ENCODE data around the gene GRID1.

Gene GRID1

DNA sequence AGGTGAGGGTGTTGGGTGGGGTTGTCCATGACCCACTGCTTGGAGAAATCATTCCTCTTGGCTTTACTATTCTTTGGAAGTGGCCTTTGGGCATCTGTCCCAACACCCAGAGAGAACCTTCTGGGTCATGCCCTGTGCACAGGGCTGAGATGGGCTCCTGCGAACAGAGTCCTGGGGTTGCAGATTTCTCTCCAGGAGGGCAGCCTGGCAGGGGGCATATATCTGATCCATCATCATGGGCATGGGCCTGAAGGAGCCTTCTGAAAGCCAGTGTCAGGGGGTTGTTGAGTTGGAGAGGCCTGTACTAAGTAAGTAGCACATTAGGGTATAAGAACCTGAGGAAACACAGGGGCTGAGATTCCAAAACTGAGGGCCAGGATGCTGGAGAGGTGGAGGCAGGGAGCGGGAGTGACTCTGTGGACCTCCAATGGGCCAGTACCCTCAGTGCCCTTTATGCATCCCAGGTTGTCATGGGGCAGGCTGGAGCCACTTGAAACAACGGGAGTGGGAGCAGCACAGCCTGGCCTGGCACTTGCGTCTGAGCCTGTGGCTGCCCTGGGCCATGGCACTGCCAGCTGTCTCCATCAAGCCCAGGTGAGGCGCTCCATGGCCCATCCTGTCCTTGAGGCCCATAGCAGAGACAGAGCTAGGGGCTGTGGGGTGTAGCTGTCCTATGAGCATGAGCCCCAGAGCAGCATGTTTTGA is 203.7 kb downstream of the GRID1 start:
- no peak for DNase-seq

DNA sequence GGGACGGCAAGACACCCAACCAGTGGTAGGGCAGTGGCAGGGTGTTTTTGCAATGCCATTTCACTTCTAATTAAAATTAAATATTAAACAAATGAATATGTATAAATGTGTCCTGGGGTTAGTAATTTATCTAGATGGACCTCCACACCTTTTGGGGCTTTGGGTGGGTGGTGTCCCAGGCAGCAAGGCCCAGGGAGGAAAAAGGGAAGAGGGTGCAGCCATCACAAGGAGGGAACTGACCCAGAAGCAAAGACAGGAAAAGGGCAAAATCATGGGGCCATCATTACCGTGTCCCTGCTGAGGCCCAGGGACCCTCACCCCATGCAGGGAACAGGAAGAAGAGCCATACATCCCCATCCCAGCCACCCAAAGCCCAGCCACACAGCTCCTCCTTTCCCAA is 204.6 kb downstream of the GRID1 start:
- DNase-seq, result no peak

DNA sequence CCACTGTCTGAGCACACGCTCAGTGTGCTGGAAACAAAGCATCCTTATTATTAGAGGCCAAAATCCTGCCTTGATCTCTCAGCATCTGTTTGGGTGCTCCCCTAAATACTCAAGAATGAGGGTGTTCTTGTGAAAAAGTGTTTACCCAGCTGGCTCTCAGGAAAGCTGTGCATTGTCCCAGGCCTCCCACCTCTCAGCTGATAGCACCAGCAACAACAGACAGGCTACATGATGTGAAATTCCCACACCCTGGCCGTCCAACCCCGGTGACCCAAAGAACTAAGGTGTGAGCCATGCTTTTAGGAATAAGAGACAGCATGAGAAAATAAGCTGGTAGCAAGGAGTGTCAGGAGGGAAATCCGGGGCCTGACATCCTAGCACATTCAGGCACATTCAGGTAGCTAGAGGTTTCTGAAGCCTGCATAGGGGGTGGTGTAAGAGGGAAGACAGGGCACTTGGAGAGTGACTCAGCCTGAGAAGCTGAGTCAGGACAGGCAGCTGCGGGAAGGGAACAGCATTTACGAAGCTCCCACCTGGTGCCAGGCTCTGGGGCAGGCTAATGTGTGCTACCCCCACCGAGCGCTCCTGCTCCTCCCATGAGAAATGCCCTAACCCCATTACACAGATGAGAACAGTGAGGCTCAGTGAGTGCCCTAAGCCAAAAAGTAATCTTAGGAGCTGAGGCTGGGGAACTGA is 205.6 kb downstream of the GRID1 start:
- DNase-seq, result no peak

DNA sequence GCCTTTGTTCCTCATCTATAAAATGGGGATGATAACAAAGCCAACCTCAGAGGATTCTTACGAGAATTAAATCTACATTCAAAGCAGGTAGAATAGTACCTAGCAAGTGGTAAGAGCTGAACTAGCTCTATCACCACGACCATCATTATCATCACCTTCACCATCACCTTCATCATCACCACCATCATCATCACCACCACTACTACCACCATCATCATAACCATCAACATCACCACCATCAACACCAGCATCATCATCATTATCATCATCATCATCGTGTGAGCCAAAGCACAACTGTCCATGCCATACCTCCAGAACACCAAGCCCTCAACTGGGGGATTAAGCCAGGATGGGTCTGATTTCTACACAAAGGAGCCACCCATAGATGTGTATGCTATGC is 206.8 kb downstream of the GRID1 start:
- DNase-seq, result no peak

DNA sequence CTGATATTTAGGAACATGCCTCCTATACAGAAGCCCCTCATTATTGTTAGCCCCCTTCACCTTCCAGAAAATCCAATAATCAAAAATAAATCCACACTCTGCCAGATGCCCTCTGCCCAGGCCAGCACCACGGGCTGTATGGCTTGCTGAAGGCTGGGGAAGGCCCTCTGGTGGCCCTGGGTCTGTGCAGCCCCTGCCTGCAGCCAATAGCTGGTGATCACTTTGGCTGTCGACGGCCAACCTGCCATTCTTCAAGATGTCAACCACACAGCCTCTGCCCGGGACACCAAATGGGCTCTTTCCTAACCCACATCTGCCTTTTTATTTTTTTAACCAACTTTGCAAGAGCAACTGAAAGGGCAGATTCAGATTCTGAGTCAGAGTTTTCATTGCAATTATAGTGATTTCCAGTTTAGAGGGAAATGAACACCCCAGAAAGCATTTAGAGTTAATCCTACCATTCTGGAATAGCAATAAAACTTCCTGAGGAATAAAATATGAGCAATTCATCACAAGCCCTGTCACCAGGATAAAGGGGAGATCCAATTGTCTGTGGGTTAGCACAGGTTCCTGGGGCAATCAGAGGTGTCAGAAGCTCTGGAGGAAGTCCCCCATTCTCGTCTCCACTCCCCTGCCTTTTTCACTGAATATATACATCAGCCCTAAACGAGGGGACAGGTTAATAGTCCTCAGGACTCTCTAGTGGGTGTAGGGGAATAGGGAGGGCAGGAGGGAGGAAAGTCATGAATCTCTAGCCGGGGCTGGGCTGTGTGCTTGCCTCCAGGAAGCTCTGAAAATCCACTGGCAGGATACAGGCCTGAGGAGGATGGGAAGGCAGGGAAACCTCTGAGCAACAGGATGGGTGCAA is 211.3 kb downstream of the GRID1 start:
- DNase-seq, result no peak

DNA sequence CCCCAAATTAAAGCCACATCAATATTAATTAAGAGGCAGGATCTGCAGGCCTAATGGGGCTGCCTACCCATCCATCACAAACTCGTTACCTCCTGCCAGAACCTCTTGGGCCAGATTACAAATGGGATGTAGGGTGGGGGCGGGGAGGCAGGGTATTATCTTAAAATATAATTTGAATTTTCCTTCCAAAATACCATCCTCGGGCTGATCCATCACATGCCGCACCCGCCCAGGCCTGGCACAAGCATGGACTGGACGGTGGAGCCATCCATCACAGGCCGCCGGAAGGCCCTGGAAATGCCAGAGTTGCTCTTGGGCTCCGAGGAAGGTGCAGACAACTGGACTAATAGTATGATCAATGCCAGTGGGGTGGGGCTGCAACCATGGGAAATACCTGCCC is 212.8 kb downstream of the GRID1 start:
- DNase-seq, result no peak

DNA sequence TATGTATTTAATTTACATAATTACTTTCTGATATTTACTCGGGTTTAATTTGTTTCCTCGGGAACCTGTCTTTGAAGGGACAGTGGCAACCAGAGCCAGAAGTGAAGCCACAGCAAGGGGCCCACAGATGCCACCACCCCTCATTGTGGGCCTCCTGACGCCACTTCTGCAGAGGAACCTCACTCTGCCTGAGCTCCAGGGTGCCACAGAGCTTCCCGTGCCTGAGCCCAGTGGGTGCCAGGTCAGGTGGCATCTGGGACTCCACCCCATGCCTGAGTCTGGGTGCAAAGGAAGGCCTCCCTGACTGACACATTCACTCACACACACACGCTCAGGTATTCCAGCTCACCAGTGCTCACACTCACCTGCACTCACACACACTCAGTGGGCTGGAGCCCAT is 213.7 kb downstream of the GRID1 start:
- no peak for DNase-seq

DNA sequence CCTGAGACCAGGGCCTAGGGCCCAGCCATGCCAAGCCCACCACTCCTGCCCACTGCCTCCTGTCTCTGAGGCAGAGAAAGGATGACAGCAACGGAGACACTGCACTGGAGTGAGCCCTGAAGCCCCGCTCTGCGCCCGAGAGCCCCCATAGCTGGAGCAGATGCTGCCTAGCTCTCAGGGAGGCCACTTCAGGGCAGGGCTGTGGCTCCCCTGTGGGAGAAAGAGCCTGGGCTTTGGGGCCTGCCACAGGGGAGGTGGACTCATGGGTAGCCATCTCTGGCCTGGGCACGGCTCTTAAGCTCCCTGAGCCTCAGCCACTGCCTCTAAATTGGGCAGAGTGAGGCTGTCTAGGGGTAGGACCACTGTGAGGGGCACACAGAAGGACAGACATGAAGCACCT is 214.2 kb downstream of the GRID1 start:
- DNase-seq, result no peak

DNA sequence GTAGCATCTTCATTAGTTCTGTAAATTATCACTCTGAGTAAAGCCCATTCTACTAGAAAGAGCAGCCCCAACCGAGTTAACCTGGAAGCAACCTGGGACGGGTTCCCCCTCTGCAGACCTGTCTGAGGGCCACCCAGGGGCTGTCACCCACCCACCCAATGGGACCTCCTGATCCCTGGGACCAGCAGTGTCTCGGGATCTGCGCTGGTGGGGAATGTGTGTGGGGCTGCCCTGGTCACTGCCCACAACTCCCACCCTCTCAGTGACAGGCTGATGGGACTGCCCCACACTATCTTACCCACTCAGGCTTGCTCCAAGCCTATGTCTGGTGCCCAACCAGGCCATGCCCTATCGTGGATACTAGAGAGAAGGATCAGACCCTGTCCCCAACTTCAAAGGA is 215.0 kb downstream of the GRID1 start:
- no peak for DNase-seq

DNA sequence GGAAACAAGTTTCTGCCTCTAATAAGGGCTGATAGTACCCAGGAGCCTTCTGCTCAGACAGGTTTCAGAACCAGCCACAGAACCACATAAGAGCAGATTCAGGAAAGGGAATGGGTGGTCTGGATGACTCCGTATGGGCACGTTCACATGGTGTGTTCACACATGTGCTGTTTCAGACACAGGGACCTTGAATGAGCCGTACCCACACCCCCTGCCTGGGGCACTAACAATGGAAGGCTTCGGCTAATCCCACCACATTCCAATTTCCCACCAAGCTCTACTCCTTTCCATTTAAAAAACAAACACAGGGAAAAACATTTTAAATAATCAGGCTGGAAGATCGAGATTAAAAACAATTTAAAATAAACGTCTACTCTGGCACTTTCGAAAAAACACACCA is 217.3 kb downstream of the GRID1 start:
- DNase-seq, result no peak

DNA sequence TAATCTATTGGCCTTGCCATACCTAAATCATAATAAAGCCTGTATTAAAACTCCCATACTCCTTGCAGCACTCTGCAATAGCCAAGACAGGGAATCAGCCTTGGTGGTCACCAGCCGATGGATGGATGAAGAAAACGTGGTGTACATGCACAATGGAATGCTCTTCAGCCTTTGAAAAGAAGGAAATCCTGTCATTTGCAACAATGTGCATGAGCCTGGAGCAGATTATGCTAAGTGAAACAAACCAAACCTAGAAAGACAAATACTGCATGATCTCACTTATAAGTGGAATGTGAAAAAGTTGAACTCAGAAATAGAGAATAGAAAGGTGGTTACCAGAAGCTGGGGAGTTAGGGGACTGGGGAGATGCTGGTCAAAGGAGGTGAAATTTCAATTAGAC is 218.5 kb downstream of the GRID1 start:
- DNase-seq, result no peak

DNA sequence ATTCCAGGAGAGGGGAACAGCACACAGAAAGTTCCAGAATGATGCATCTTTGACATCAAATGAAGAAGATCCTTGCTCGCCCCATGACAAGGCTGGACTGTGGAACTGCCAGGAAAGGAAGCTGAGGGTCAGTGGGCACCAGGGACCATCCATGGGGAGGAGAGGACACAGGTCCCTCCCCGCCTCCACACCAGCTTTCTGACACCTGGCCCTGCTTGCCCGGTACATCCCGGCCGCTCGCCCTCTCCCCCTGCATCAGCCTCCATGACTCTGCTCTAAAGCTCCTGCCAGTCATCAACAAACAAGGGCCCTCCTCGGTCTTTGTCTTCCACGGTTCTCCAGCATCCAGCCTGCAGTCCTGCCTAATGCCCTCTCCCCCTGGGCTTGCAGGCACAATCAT is 222.3 kb downstream of the GRID1 start:
- no peak for DNase-seq

DNA sequence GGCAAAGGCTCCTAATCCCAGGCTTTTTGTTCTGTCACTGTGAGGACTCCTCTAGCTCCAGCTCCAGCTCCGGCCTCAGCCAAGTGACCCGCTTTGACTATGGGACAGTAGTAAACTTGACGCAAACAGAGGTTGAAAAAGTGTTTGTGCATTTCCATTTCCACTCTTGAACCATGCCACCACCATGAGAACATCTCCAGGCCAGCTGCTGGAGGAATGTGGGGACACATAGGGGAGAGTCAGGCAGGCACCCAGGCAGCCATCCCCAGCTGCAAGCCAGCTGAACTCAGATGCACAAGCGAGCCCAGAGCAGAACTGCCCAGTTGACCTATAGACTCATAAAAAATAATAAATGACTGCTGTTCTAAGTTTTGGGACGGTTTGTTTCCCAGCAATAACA is 224.7 kb downstream of the GRID1 start:
- no peak for DNase-seq

DNA sequence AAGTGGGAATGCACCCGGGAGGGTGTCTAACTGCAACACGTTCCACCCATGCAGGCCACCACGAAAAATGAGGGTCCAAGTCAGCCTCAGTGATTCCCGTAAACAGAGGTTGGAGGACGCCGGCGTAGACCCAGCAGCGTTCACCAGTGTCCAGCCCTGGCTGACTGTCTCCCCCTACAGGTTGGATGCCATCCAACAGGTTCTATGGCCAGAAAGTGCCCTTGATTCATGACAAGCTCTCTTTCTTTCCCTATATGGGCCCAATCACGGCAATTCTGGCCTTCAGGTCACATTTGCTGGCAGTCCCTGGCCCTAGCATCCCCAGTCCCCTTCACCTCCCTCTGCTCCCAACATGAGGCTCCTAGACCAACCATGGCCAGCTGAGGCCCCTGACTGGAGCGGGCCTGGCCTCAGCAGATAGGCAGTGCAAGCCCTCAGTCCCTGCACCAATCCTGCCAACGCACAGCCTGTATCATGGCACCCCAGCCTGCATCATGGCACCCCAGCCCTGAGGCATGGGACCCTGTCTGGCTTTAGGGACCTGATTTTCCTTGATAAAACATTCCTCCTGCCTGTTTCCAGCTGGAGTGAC is 227.4 kb downstream of the GRID1 start:
- no peak for DNase-seq

DNA sequence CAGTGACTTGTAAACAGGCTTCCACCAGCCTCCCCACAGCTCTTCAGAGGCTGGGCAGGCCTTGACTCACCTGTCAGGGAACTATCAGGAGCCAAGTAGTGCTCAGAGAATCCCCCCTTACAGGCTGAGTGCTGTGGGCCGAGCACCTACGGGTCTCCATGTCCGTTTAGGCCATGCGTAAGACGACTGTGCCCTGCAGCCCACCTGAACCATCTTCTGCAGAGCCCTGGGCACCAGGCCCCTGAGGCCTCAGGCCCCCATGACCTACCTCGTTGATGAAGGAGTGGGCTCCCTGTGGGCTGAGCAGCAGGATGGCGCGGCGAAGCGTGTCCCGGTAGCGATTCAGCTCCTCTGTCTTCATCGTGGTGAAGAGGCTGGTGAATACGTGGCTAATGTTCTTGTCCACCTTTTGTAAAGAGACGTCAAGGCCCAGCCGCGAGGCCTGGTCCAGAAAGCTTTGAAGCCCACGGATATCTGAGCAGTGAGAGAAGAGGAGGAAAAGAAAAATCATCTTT is 228.0 kb downstream of the GRID1 start:
- no peak for DNase-seq

DNA sequence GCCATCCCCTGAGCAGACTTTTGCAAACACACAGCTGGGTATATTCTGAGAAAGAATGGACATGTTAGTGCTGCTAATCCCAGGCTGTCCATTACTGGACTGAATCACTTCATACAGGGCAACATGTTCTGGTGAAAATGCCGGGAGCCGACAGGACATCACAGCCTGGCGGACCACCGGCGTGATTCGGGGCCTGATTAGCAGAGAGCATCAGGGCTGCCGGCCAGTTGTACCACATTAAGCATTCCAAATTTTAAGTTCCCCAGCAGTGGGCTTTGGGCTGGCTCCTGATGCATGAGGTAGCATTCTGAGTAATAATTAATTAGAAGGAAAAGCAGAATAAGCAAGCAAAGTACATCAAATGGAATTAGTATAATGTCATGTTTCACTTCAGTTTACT is 229.0 kb downstream of the GRID1 start:
- DNase-seq, result no peak

DNA sequence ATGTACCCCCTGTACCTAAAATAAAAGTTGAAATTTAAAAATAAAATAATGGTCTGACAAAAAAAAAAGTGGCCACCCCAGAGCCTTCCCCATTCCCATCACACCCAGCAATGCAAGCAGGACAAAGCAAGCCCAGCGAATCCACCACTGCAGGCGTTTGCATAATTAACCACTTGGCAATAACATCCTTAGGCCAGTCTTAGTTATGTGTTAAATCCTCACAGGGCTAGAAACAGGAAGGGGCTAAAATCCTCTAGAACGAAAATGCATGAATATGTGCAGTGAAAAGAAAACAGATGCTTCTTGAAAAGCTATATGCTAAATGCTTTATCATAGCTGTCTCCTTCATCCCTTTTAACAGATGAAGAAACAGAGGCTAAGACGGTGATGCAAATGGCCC is 229.7 kb downstream of the GRID1 start:
- DNase-seq, result no peak

DNA sequence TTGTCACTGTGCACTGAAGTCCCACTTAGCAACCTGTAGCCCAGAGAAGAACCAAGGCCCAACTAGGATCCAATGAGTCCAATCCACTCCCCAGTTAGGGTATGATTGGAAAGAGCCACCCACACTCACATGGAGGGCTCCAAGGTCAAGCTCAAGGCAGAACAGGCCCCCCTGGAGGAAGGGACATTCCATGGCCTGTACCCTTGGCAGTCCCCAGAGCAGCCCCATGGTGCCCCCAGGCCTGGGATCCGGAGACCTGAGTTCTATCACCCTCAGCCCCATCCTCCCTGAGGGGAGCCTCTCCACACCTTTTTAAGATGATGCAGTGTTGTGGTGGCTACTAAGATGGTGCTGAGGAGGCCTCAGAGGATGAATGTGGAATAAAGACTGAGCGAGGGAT is 231.4 kb downstream of the GRID1 start:
- DNase-seq, result no peak

DNA sequence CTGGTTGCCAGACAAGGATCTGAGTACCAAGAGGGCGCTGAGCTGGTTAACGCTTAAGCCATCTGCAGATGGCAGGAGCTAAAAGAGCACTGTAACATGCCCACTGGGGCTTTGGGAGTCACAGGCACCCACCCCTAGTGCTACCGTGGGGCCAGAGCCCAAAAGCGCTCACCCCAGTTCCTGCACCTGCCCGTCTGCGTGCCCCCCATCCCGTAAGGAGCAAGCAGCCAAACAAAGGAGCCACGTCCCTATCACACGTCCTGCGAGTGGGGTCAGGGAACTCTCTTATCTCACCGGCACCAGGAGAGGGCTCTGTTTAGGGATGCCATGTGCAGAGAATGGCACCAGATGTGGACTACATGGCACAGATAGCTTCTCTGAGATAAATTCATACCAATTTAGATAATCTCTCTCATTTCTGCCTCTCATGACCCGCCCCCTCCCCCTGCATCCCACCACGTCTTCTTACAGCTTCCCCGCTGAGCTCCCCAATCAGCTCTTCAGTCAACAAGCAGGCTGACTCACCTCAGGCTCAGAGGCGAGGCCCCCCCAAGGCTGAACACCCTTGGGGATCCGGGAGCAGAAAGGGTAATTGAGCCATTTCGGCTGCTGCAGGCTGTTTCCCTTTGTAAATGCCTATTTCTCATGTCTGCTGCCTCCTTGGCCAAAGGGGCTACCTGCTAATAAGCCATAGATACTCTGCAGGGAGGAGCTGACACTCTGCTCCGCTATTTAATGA is 235.7 kb downstream of the GRID1 start:
- DNase-seq, result no peak

DNA sequence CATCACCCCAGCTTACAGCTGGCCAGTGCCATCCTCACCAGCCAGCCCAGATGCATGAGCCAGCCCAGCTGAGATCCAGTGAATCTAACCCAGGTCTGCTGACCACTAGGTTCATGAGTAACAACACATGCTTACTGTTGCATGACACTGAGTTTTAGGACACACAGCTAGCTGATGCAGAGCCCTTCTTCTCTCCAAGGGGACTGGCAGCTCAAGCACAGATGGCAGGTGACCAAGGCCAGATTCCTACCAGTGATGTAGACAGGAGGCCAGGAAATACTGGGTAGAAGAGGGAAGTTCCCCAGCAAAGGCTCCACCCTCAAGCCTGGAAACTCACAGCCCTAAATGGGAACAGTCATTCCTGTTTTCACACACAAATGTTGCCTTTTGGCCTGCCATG is 236.6 kb downstream of the GRID1 start:
- no peak for DNase-seq

DNA sequence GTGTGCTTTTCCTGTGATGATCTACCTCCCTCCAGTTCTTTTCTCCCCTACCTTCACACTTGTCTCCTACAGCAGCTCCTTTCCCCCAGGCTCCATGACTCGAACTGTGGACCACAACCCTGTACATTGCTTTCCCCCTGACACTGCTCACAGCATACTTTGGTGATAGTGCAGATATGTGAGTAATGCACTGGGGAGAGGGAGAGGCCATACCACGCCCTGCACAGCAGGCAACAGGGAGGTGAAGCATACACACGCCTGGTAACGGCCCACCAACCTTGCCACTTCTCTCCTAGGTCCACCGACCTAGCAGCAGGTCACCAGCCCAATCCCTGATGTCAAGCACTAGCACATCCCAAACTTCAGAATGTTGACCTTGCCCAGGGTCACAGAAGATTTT is 238.2 kb downstream of the GRID1 start:
- no peak for DNase-seq

DNA sequence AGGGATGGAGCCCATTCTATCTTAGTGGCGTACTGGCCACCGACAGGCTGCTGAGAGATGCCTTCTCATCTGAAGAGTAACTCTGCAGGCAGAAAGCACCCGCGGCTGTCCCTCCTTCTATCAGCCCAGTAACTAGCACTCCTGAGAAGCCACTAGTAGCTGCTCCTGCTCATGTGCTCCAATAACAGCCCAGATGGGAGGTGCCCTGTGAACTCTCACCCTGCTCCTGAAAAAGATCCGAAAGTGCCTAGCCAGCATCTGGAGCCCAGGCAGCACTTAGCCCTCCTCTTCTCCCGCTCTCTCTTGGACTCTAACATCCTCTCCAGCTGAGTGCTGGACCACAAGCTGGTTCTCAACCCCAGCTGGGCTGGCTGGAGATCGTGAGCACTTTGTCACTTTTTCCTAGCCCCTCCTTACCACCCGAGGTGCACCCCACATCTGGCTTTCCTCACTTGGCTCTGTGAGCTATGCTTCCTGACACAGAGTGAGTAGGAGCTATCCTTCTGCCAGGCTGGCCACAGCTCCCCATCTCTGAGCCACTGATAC is 239.2 kb downstream of the GRID1 start:
- DNase-seq, result no peak

All from NCI-H774 (cell line).